ENCODE data around the gene CLRN1. TPM values are rescaled to one million over a fixed set of nuclear protein-coding genes. Genes with fewer than 3 reads are reported as not detected.
"Not testable (repeated sequence)": the region's sequence is repeated elsewhere in the genome, so short reads cannot be mapped to it uniquely, and the experiment has no call there.

Gene CLRN1
- total RNA-seq, 1 donor from 2014 or later, result not detected

DNA sequence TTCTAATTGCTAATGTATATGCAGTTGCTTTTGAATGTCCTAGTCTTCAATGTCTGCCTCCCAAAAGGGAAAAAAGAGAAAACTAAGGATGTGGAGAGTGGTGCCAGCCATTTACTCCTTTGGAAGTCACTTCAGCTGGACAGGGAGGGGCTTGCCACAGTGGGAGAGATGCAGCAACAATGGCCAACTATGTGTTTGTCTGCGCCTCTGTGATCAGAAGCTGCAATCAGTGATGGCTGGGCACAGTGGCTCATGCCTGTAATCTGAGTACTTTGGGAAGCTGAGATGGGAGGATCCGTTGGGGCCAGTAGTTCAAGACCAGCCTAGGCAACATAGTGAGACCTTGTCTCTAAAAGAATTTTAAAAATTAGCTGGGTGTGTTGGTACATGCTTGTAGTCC is 16.7 kb upstream of the CLRN1 start:
- Mint-ChIP-seq H3K4me1 (peaks cover 6% of the 10 kb centered on the region), H3K27ac (no peak overlapping the region), H3K27me3 (ENCODE audit: low read depth) (peaks cover 11% of the 10 kb centered on the region), H3K9me3 (peaks cover 19% of the 10 kb centered on the region), H3K36me3 (peaks cover 3% of the 10 kb centered on the region), H3K4me3 (no peak overlapping the region)
- no peak for DNase-seq (ENCODE audit: low spot score in 2 of 2, unreplicated experiment in 2 of 2)
- TF ChIP-seq, protein P1, sequence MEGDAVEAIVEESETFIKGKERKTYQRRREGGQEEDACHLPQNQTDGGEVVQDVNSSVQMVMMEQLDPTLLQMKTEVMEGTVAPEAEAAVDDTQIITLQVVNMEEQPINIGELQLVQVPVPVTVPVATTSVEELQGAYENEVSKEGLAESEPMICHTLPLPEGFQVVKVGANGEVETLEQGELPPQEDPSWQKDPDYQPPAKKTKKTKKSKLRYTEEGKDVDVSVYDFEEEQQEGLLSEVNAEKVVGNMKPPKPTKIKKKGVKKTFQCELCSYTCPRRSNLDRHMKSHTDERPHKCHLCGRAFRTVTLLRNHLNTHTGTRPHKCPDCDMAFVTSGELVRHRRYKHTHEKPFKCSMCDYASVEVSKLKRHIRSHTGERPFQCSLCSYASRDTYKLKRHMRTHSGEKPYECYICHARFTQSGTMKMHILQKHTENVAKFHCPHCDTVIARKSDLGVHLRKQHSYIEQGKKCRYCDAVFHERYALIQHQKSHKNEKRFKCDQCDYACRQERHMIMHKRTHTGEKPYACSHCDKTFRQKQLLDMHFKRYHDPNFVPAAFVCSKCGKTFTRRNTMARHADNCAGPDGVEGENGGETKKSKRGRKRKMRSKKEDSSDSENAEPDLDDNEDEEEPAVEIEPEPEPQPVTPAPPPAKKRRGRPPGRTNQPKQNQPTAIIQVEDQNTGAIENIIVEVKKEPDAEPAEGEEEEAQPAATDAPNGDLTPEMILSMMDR (IDR thresholded peaks at IDR 0.05; ENCODE audit: unreplicated experiment), result no peak

DNA sequence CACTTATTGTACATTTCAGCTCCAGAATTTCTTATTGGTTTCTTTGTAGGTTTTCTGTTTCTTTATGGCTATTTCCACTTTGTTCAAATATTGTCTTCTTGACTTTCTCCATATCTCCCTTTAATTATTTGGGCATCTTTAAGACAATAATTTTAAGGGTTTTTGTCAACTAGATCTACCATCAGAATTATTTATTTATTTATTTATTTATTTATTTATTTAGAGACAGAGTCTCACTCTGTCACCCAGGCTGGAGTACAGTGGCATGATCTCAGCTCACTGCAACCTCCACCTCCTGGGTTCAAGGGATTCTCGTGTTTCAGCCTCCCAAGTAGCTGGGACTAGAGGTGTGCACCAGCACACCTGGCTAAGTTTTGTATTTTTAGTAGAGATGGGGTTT is 15.9 kb upstream of the CLRN1 start:
- H3K4me3 Mint-ChIP-seq, result not testable (repeated sequence)
- H3K27me3 Mint-ChIP-seq (ENCODE audit: low read depth), result peaks cover 18% of the 10 kb centered on the region

DNA sequence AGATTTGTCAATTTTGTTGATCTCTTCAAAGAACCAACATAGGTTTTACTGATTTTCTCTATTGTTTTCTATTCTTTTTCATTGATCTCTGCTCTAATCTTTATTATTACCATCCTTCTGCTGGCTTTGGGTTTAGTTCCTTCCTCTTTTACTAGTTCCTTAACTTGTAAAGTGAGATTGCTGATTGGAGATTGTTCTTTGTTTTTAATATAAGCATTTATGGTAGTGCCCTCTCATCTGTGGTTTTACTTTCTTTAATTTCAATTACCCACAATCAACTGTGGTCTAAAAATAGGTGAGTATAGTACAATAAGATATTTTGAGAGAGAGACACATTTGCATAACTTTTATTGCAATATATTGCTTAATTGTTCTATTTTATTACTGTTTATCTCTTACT is 13.2 kb upstream of the CLRN1 start:
- TF ChIP-seq, protein P1 (IDR thresholded peaks at IDR 0.05; ENCODE audit: unreplicated experiment), result no peak
- DNase-seq (ENCODE audit: low spot score in 2 of 2, unreplicated experiment in 2 of 2), result no peak
- Mint-ChIP-seq H3K27me3 (ENCODE audit: low read depth) (peaks cover 19% of the 10 kb centered on the region), H3K9me3 (peaks cover 18% of the 10 kb centered on the region), H3K4me3 (no peak overlapping the region), H3K27ac (no peak overlapping the region), H3K4me1 (peaks cover 5% of the 10 kb centered on the region), H3K36me3 (no peaks in the 10 kb centered on the region)

More for the DNA sequence above, 15.9 kb upstream of the CLRN1 start:
- H3K4me1 Mint-ChIP-seq; H3K36me3 Mint-ChIP-seq; DNase-seq (ENCODE audit: low spot score in 2 of 2, unreplicated experiment in 2 of 2); H3K27ac Mint-ChIP-seq: not testable (repeated sequence)
- H3K9me3 Mint-ChIP-seq, result peaks cover 24% of the 10 kb centered on the region

DNA sequence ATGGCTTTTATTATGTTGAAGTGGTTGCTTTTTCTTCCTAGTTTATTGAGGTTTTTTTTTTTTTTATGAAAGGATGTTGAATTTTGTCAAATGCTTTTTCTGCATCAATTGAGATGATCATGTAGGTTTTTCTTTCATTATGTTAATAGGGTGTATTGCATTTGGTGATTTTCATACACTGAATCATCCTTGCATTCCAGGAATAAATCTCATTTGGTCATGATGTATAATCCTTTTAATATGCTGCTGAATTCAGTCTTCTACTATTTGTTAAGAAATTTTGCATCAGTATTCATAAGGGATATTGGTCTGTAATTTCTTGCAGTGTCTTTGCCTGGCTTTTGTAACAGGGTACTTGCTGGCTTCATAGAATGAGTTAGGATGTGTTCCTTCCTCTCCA is 11.5 kb upstream of the CLRN1 start:
- no peaks in the 10 kb centered on the region for H3K36me3 Mint-ChIP-seq

DNA sequence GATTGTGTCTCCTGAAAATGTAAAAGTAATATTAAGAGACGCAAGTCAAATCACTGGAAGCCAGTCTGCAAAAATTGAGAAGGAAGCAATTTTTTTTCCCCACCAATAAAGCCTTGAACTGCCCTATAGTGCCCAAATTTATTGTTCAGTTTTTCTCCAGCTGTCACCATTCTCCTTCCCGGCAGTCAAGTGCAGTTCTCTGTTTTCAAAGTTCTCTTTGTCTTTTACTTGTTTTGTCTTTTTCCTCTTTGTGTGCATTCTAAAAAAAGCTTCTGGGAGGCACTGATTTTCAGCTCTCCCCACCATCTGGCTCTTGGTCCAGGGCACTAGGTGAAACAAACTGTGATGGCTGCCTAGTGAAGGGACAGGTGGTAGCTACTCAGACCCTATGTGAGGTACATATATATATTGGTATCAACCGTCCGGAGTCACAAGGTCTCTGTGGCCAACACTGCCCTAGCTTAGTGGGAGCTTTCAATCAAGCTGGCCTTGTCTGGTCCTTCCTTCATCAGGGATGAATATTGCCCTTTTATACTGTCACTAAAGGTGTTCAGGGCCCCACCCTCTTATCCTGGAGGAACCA is 6.1 kb upstream of the CLRN1 start:
- Mint-ChIP-seq H3K4me1 (no peaks in the 10 kb centered on the region), H3K27ac (no peak overlapping the region), H3K9me3 (peaks cover 4% of the 10 kb centered on the region), H3K4me3 (no peak overlapping the region), H3K36me3 (no peaks in the 10 kb centered on the region), H3K27me3 (ENCODE audit: low read depth) (peaks cover 17% of the 10 kb centered on the region)
- no peak for DNase-seq (ENCODE audit: low spot score in 2 of 2, unreplicated experiment in 2 of 2)
- TF ChIP-seq, protein P1 (IDR thresholded peaks at IDR 0.05; ENCODE audit: unreplicated experiment), result no peak

More for the DNA sequence above, 11.5 kb upstream of the CLRN1 start:
- H3K27me3 Mint-ChIP-seq (ENCODE audit: low read depth), result peaks cover 17% of the 10 kb centered on the region
- DNase-seq (ENCODE audit: low spot score in 2 of 2, unreplicated experiment in 2 of 2), result no peak
- no peaks in the 10 kb centered on the region for H3K4me1 Mint-ChIP-seq
- no peak overlapping the region for H3K4me3 Mint-ChIP-seq
- H3K27ac Mint-ChIP-seq, result no peak overlapping the region
- H3K9me3 Mint-ChIP-seq, result peaks cover 18% of the 10 kb centered on the region
- TF ChIP-seq, protein P1 (IDR thresholded peaks at IDR 0.05; ENCODE audit: unreplicated experiment), result no peak

DNA sequence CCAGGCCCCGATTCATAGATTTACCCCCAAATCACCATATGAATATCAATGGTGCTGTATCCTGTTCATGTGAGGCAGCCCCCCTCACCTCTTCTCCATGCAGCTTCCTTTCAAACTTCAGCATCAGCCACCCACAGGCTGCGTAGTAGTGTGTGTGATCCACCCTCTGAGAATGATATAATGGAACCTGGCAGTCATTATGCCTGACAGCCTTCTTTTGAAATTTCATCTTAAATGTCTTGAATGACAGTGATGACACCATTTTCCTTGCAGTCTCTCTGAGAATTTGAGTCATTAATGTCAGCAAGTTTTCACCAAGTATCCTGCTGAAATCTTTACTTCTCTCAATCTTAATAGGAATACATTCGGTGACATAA is 3.5 kb upstream of the CLRN1 start:
- H3K4me1 Mint-ChIP-seq, result peaks cover 15% of the 10 kb centered on the region
- no peaks in the 10 kb centered on the region for H3K9me3 Mint-ChIP-seq
- TF ChIP-seq, protein P1 (IDR thresholded peaks at IDR 0.05; ENCODE audit: unreplicated experiment), result no peak
- H3K27ac Mint-ChIP-seq, result no peak overlapping the region
- H3K4me3 Mint-ChIP-seq, result no peak overlapping the region
- no peak for DNase-seq (ENCODE audit: low spot score in 2 of 2, unreplicated experiment in 2 of 2)
- no peaks in the 10 kb centered on the region for H3K36me3 Mint-ChIP-seq
- peaks cover 10% of the 10 kb centered on the region for H3K27me3 Mint-ChIP-seq (ENCODE audit: low read depth)

All from mesothelial cell of epicardium (in vitro differentiated cells).